ENCODE results near the gene NELL1. TPM values are rescaled to one million over a fixed set of nuclear protein-coding genes. Genes with fewer than 3 reads are reported as not detected.

Gene NELL1
- total RNA-seq, 4 donors from 2014 or later, result not detected

GRCh38 chr11:20991471-20991870, 322.1 kb downstream of the NELL1 start:
- in situ Hi-C loops (cut with MboI; ENCODE audit: low sequenced_read_pairs in 4 of 4), result no loop called here
- Histone ChIP-seq H3K4me1 (no peaks in the 10 kb centered on the region), H3K9me3 (no peaks in the 10 kb centered on the region), H3K27me3 (no peaks in the 10 kb centered on the region), H3K4me3 (no peak overlapping the region), H3K36me3 (no peaks in the 10 kb centered on the region), H3K27ac (no peak overlapping the region)
- DNase-seq, result no peak
- intact Hi-C loops (cut with DNase I; ENCODE audit: low total_unique reads), result no loop called here
- no peak for TF ChIP-seq POLR2A (IDR thresholded peaks at IDR 0.05)
- no peak for TF ChIP-seq CTCF (IDR thresholded peaks at IDR 0.05 in 4 of 5, conservative IDR thresholded peaks at IDR 0.05 in 1 of 5)
- ATAC-seq, result no peak

GRCh38 chr11:21007297-21007696, 337.9 kb downstream of the NELL1 start:
- Histone ChIP-seq H3K4me3 (no peak overlapping the region), H3K4me1 (no peaks in the 10 kb centered on the region)
- intact Hi-C loops (cut with DNase I; ENCODE audit: low total_unique reads), result no loop called here

GRCh38 chr11:21018248-21018647, 348.9 kb downstream of the NELL1 start:
- ATAC-seq (no peak), DNase-seq (no peak)
- no peaks in the 10 kb centered on the region for H3K27me3 ChIP-seq
- TF ChIP-seq CTCF (IDR thresholded peaks at IDR 0.05 in 4 of 5, conservative IDR thresholded peaks at IDR 0.05 in 1 of 5) (no peak), POLR2A (IDR thresholded peaks at IDR 0.05) (no peak)
- H3K27ac ChIP-seq, result no peak overlapping the region
- intact Hi-C loops (cut with DNase I; ENCODE audit: low total_unique reads), result no loop called here
- in situ Hi-C loops (cut with MboI; ENCODE audit: low sequenced_read_pairs in 4 of 4), result no loop called here
- H3K4me1 ChIP-seq, result no peaks in the 10 kb centered on the region
- H3K36me3 ChIP-seq, result no peaks in the 10 kb centered on the region
- H3K4me3 ChIP-seq, result no peak overlapping the region
- no peaks in the 10 kb centered on the region for H3K9me3 ChIP-seq

More at GRCh38 chr11:21007297-21007696, 337.9 kb downstream of the NELL1 start:
- no peak for TF ChIP-seq POLR2A (IDR thresholded peaks at IDR 0.05)
- no peak for TF ChIP-seq CTCF (IDR thresholded peaks at IDR 0.05 in 4 of 5, conservative IDR thresholded peaks at IDR 0.05 in 1 of 5)
- Histone ChIP-seq H3K27me3 (no peaks in the 10 kb centered on the region), H3K36me3 (no peaks in the 10 kb centered on the region), H3K9me3 (no peaks in the 10 kb centered on the region), H3K27ac (no peak overlapping the region)
- DNase-seq (no peak), ATAC-seq (no peak)
- in situ Hi-C loops (cut with MboI; ENCODE audit: low sequenced_read_pairs in 4 of 4), result no loop called here

GRCh38 chr11:21026685-21027084, 357.3 kb downstream of the NELL1 start:
- no peak overlapping the region for H3K4me3 ChIP-seq
- intact Hi-C loops (cut with DNase I; ENCODE audit: low total_unique reads), result no loop called here
- no peak for DNase-seq

More at GRCh38 chr11:21026685-21027084, 357.3 kb downstream of the NELL1 start:
- no peaks in the 10 kb centered on the region for H3K4me1 ChIP-seq
- in situ Hi-C loops (cut with MboI; ENCODE audit: low sequenced_read_pairs in 4 of 4), result no loop called here
- H3K36me3 ChIP-seq, result no peaks in the 10 kb centered on the region
- H3K27ac ChIP-seq, result no peak overlapping the region
- H3K27me3 ChIP-seq, result no peaks in the 10 kb centered on the region
- no peaks in the 10 kb centered on the region for H3K9me3 ChIP-seq
- no peak for TF ChIP-seq POLR2A (IDR thresholded peaks at IDR 0.05)
- no peak for TF ChIP-seq CTCF (IDR thresholded peaks at IDR 0.05 in 4 of 5, conservative IDR thresholded peaks at IDR 0.05 in 1 of 5)
- no peak for ATAC-seq
